HG03439 (cell line): ENCODE results near the gene FAM43B.

Source experiments
- ATAC-seq: cut with Tn5 transposase; IDR thresholded peaks from one replicate; pipeline ENCODE4 v1.9.1; 2021; ENCODE audit warnings: mild to moderate bottlenecking, moderate library complexity; ENCODE audit not compliant: unreplicated experiment

The FAM43B gene

GRCh38 chr1:20589331-20590278 lies 37.2 kb downstream of the FAM43B start:
- ATAC-seq: no peak

GRCh38 chr1:20590306-20590777 lies 38.0 kb downstream of the FAM43B start:
- ATAC-seq: no peak

GRCh38 chr1:20593756-20594155 lies 41.4 kb downstream of the FAM43B start:
- ATAC-seq: no peak

- no peak for ATAC-seq
Measured at GRCh38 chr1:20594746-20595145, 42.4 kb downstream of the FAM43B start.

- no peak for ATAC-seq
Measured at GRCh38 chr1:20596106-20596505, 43.7 kb downstream of the FAM43B start.

- ATAC-seq: no peak
Measured at GRCh38 chr1:20597650-20598049, 45.3 kb downstream of the FAM43B start.

GRCh38 chr1:20600156-20600555 lies 47.8 kb downstream of the FAM43B start:
- no peak for ATAC-seq

GRCh38 chr1:20601129-20601825 lies 48.9 kb downstream of the FAM43B start:
- no peak for ATAC-seq

GRCh38 chr1:20602851-20603450 lies 50.6 kb downstream of the FAM43B start:
- no peak for ATAC-seq

GRCh38 chr1:20603504-20604464 lies 51.4 kb downstream of the FAM43B start:
- no peak for ATAC-seq
